Stimulated activated CD8-positive, alpha-beta memory T cell treated with anti-CD3 and anti-CD28 coated beads, Interleukin-7, amount 100 ng/mL, for 4 hours (primary cell): ENCODE measurements around the gene SLAMF6.
A peak's percentile ranks its signal among the peaks of the same experiment; 100 is the strongest.
"Not testable (repeated sequence)": the region's sequence is repeated elsewhere in the genome, so short reads cannot be mapped to it uniquely, and the experiment has no call there.

Experiments
- DNase-seq, 2 donors: peaks; one replicate each; pipeline ENCODE4 v3.0.0-alpha.2; 2020; ENCODE audit warnings: low read depth in 2 of 2

Gene SLAMF6

DNA sequence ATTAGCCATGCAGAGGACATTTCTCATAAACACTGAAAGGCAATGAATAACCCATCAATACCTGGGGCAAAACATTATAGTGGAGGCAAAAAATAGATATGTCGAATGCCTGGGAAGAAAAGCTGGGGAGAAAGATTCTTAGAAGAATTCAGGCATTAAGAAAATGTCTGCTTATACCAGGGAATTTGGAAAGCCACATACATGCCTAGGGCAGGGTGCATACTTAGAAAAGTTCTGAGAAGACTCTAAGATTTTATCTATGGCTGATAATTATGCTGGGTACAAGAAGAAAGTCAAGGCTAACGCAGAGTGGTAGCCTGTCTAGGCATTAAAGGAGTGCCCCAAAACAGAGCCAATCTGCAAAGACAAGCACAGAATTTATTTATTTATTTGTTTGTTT lies 18.4 kb downstream of the SLAMF6 start:
- DNase-seq: no peak

DNA sequence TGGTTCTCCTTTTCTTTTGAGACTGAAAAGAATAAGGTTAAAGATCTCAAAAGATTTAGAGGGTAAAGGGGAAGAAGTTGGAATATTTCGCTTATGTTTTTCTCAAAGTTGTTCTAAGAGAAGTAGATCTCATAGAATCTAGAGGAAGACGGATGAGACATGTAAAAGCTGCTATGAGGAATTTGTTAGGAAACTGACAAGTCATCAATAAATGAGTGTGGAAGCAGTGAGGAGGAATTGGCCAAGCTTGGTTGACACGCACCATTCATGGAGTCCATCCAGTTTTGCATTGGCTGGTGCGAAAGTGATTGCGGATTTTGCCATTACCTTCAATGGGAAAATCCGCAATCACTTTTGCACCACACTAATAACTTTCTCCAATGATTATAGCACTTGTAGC lies 20.0 kb downstream of the SLAMF6 start:
- DNase-seq: no peak

DNA sequence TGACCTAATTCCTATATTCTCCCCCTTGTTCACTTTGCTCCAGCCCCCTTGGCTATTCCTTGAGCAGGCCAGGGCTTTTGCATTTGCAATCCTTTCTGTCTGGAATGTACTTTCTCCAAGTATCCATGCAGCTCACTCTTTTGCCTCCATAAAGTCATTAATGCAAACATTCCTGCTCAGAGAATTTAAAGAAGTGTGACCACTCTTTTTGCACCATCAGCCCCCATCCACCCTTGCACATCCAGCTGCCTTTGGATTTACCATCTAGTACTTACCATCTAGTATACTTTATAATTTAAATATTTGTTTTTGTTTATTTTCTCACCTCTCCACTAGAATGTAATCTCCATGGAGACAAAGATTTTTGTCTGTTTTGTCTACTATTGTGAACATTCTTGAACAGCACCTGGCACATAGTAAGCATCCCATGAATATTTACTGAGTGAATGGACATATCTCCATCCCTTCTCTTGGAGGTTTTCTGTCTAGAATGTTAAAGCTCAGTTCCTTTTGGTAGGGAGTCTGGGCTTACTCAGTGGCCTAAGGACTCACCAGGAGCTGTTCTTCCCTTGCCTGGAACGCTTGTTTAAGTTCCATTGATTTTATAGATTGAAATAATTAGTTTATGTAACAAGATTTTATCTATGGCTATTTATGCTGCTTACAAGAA lies 22.6 kb downstream of the SLAMF6 start:
- no peak for DNase-seq

DNA sequence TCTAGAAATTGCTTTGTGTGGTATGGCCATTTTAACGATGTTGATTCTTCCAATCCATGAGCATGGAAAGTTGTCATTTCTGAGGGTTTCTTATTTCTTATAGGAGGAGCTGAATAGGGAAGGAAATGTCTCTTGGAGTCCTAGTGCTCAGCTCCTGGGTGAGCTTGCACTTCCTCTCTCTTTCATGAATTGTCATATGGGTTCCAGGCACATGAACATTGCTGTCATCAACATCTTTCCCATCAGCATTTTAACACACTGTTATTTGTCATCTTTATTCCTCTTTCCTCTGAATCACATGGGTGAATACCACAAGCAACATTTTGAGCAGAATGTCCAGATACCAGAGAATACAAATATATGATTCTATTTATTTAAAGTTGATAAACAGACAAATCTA lies 23.4 kb downstream of the SLAMF6 start:
- no peak for DNase-seq

DNA sequence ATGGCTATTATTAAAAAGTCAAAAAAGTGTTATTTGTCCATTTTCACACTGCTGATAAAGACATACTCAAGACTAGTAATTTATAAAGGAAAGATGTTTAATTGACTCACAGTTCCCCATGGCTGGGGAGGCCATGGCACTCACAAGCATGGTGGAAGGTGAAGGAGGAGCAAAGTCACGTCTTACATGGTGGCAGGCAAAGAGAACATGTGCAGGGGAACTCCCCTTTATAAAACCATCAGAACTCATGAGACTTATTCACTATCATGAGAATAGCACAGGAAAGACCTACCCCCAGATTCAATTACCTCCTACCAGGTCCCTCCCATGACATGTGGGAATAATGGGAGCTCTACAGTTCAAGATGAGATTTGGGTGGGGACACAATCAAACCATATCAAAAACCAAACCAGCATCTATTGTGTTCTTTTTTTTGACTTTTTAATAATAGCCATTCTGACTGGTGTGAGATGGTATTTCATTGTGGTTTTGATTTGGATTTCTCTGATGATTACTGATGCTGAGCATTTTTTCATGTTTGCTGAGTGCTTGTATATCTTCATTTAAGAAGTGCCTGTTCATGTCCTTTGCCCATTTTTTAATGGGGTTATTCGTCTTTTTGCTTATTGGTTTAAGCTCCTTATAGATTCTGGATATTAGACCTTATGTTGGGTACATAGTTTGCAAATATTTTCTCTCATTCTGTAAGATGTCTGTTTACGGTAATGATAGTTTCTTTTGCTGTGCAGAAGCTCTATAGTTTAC lies 24.6 kb downstream of the SLAMF6 start:
- DNase-seq: not testable (repeated sequence)

DNA sequence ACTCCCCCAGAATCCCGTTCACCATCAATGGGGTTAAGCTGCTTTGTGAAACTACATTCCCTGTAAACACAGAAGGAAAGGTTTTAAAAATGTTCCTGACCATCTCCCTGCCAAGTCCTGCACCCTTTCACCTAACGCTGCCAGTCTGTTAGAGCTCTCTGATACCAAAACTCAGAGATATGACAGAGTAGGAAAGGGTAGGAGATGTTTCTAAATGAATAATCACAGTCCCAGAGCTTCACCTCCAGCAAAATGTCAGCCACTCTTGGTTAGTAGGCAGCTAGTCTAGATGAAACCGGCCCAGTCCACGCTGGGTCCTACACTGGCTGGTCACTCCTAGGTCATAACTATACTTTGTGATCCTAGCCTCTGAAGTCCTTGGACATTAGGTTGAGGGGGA lies 26.7 kb downstream of the SLAMF6 start:
- DNase-seq: no peak

DNA sequence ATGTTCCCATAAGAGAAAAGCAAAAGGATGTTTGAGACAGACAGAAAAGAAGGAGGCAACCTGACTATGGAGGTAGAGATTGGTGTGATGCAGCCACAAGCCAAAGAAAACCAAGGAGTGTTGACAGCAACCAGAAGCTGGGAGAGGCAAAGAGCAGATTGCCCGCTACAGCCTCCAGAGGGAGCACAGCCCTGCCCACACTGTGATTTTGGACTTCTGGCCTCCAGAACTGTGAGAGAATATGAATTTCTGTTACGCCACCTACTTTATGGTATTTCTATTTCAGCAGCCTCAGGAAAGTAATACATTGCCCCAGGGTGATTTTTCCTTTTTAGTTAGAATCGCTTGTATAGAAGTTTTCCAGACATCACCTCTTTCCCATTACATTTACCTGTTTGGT lies 28.4 kb downstream of the SLAMF6 start:
- no peak for DNase-seq

DNA sequence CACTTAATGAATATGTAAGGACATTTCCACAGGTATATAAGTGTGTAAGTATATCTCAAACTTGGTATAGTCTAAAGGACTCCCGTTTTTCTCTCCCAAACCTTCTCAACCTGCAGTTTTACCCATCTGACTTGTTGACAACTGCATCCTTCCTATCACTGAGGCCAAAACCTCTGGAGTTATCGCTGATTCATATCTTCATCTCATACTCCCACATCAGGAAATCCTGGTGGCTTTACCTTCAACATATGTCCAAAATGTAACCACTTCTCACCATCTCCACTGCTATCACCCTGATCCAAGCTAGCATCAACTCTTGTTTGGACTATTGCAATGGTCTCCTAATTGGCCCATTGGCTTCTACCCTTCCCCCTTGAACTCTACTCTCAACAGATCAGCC lies 30.4 kb downstream of the SLAMF6 start:
- DNase-seq: no peak

DNA sequence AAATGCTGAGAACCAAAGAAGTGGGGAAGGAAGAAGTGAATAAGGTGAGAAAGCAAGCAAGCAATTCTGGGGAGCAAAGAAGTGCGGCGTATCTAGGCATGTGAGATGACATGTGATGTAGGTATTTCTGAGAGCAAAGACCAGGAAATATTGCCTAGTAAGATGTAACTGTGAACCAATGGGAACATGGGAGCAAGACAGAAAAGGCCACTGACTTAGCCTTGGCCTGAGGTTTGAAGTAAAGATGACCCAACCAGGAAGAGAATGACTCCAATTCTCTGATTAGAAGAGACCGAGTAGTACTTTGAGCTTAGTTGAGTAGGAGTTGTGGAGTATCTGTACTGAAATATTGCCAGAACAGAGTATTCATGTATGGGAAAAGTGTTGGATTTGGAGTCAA lies 31.1 kb downstream of the SLAMF6 start:
- DNase-seq: no peak

DNA sequence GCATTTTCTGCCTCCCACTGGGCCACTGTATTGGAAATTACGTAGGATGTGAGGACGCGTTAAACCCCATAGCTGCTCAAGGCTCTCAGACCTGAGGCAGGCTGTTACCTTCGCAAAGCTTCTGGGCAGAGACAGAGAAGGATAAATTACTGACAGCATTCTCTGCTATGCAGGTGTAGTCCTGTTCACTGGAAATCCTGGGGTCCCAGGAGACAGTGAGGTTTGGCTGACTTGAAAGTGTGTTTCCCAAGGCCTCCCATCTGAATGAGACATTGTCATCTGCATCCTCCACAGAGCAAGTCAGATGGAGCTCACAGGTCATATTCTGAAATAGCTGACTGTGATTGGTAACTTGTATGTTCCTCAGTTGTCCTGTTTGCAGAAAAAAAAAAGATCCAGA lies 32.0 kb downstream of the SLAMF6 start:
- DNase-seq: no peak

DNA sequence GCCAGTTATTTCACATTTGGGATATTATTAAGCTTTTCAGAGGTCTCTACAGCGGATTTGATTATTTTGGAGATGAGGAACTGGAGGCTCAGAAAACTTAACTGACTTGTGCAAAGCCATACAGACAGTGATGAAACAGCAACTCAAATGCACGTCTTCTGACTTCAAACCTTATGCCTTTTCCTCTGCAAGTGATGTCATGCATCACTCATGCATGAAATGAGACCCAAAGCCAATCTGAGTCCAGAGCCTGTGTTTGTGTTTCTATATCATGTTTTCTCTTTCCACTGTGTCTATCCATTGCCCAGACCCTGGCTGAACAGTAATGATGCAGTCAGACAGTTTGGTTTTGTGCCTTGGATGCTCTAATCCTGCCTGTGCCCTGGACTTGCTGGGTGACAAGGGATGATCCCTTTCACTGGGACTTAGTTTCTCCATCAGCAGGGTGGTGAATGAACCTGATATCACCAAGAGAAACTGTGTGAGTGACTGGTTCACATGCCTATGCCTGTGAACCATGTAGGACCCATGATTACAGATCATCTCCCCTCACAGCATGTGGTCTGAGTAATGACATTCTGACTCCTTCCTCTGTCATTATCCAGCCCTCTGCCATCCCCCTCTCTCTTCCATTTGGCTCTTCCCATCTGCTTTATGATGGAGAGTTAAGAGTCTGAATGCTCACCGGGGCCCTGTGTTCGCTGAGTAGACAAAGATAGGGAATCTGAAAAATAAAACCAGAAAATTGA lies 33.4 kb downstream of the SLAMF6 start:
- DNase-seq: no peak

DNA sequence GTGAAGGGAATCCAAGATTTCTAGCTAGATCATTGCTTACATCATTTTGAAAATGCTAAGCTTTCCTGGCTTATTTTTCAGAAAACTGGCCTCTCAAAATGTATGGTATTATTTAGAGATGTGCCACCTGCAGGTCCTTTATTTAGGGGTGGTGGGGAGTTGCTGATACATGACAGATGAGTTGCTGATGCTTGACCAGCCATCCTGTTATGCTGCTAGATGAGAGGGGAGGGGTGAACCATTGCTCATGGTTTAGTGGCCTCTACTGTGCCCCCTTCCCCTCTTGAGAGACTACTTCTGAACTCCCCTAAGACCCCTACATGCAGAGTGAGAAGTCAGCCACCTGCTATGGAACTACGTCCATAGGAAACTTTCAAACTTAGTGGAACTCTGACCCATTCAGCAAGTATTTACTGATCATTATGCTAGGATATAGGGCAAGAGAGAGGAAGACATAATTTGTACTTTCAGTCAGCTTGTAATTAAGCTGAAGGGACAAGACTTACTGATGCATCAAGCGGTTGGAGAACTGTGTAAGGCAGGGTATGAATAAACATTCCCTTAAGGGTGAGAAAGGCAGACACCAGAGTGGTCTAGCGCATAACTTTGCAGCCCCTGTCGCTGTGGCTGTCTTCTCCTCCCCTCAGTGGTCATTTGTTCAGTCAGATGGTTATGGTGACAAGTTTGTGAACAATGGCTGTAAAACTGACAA lies 34.6 kb downstream of the SLAMF6 start:
- no peak for DNase-seq

DNA sequence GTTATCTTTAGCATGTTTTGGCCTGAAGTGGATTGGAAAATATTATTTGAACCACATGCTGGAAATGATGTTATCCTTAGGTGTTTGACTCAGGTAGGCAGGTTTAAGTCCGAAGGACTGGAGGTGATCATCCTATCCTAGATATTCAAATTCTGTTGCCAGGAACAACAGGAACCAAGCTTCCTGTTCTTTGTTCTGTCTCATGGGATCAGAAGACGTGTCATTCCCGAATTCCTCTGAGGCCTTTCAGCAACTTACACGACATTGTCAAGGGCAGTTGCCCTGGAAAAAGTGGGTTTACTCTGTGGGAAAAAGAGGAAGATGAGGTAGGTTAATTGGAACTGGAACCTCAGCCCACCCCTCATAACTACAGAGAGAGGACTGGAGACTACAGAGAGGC lies 36.6 kb downstream of the SLAMF6 start:
- no peak for DNase-seq

DNA sequence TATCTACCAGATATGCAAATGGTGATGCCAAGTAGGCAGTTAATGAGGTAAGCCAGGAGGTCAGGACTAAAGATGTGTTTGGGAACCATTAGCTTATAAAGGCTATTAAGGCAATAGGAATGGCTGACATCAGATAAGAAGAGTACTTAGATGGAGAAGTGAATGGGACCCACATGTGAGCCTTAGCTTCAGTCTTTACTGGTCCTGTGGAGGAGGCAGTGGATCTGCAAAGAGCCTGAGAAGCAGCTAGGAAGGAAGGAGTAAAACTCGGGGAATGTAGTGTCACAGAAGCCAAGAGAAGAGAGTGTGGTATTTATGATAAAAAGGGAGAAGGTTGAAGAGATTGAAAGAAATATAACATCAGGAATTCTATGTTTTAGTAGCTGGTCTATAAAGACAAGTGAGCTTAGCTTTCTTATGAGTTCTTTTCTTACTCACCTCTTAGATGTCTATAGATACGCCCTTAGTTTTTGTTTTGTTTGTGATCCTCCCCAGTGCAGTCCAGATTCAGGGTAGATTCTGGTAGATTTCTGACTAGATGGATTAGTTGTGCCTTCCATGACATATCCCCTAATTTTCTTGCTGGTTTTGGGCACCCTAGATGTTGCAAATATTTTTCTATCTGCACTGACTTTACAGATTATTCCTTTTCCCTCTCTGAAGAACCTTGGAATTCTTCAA lies 39.4 kb downstream of the SLAMF6 start:
- DNase-seq: no peak

DNA sequence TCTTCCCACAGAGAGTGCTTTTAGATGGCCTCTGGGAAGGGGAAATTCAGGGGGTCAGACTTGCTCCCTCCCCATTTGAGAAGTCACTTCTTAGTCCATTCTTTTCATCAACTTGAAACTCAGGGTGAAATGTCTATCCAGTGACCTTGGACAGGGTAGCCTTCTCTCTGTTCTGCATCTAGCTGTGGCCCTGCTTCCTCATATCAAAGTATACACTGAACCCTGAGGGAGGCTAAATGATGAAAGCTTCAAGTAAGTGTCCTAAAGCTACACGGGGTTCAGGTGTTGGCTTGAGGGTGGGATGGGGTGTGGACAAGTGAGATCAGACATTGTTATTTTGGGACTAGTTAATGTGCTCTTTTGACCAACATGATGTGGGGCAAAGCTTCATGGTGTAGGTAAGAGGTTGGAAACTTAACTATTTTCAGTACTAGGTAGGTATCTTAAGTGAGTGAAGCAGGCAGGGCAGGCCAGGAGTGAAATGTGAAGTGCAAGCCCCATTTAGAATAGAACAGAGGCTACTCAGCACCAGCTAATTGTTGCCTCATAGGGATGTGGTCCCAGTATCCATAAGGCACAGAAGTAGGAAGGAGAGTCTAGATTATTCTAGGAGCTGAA lies 41.0 kb downstream of the SLAMF6 start:
- DNase-seq: no peak

DNA sequence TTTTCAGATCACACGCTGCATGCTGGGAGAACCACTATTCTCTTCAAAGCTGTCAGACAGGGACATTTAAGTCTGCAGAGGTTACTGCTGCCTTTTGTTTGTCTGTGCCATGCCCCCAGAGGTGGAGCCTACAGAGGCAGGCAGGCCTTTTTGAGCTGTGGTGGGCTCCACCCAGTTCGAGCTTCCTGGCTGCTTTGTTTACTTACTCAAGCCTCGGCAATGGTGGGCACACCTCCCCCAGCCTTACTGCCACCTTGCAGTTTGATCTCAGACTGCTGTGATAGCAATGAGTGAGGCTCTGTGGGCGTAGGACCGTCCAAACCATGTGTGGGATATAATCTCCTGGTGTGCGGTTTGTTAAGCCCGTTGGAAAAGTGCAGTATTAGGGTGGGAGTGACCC lies 42.3 kb downstream of the SLAMF6 start:
- peak in 1 of 2 donors; percentile 17 for DNase-seq

DNA sequence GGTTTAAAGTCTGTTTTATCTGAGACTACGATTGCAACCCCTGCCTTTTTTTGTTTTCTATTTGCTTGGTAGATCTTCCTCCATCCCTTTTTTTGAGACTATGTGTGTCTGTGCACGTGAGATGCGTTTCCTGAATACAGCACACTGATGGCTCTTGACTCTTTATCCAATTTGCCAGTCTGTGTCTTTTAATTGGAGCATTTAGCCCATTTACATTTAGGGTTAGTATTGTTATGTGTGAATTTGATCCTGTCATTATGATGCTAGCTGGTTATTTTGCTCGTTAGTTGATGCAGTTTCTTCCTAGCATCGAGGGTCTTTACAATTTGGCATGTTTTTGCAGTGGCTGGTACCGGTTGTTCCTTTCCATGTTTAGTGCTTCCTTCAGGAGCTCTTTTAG lies 44.0 kb downstream of the SLAMF6 start:
- not testable (repeated sequence) for DNase-seq

DNA sequence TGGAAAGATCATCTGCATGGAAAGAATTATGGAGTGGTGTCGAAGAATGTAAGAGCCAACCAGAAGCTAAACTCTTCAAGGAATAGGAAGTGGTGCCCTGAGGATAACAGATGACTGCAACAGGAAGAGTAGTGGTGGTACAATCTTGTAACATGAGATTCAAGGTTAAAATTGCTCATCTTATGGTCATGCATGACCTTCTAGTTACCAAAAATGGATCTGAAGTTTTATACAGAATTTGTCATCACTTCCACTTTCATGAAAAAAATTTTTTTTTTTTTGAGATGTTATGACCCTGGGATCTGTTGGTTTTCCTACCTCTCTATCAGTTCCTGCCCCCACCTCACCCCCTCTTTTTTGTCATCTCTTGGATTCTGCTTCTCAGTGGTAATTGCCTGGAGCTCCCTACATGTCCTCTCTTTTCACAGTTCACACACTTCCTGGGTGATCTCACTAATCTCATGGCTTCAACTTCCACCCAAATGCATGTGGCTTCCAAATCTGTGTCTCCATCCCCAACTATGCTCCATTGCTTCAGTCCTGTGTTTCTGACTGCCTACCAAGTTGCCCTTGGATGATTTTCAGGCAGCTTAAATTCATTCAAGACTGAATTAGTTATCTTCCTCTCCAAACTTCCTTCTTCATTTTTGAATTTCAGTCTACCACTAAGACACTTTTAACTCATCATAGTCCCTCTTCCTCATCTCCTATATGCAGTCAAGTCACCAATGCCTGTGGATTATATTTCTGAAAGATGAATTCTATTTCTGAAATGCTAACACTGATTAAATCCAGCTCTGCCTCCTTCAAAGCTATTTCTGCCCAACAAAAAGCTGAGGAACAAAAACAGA lies 48.4 kb downstream of the SLAMF6 start:
- DNase-seq: no peak

DNA sequence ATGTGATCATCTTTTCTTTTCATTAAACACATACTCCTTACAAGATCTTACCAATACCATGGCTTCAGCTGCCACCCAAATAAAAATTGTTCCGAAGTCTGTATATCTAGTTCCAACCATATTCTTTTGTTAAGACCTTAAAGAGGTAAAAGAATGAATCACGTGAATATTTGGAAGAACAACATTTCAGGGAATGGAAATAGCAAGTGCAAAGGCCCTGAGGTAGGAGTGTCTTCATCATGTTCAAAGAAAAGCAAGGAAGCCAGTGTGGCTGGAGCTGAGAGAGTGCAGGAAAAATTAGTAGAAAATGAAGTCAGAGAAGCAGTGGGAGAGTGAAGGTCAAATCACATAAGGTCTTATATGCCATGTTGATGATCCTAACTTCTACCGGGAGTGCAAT lies 50.9 kb downstream of the SLAMF6 start:
- no peak for DNase-seq

DNA sequence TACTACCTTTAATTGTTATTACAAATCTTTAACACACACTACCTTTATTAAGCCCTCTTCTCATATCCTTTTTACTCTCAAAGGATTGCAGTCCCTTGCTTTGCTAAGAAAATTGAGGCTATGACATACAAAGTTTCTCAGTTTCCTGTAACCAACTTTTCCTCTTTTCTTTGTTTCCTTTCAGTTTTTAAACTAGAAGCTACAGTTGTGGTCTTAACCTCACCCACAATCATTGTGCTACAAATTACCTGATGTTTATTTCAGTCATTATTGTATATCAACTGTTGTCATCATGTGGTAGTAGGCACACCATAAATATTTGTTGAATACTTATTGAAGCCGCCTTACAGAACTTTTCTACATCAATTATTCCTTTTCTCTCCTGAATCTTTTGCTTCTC lies 51.8 kb downstream of the SLAMF6 start:
- no peak for DNase-seq
